OCI-LY1 (cell line): Measurements from ENCODE around the gene KCNH4.

Experiments
- CTCF ChIP-seq: fragments of 200-600 bp; sonication (generic), shearing (Covaris generic); IDR thresholded peaks from 2 replicates; pipeline ENCODE4 v1.5.1; 2017; ENCODE audit warnings: mild to moderate bottlenecking, antibody characterized with exemption, low read length, moderate library complexity, mixed read lengths
- EZH2 ChIP-seq: fragments of 200-600 bp; sonication (generic), shearing (Covaris generic); IDR thresholded peaks from 2 replicates; pipeline ENCODE4 v1.8.0; 2017; ENCODE audit warnings: borderline replicate concordance, mixed run types, mild to moderate bottlenecking, antibody characterized with exemption, low read length, moderate library complexity, mixed read lengths

- TF ChIP-seq CTCF (no peak), EZH2 (no peak)
These were observed 14.7 kb downstream of the KCNH4 start for GRCh38 chr17:42166196-42166763.
